Central memory CD8-positive, alpha-beta T cell (primary cell): Measurements from ENCODE around the gene VPS8.

Source experiments
- ATAC-seq: fragments of 150-1000 bp; cut with Tn5 transposase; replicated peaks from 2 replicates; pipeline ENCODE4 v1.10.0; 2022; ENCODE audit warnings: mild to moderate bottlenecking, moderate FRiP score, moderate number of reproducible peaks; ENCODE audit not compliant: poor library complexity, severe bottlenecking; ENCODE audit errors: extremely low read depth
- DNase-seq, 2 donors: peaks; one replicate each; pipeline ENCODE4 v3.0.0; 2021; ENCODE audit warnings: low spot score in 2 of 2
- H3K27ac Mint-ChIP-seq: one replicate; pipeline ENCODE4 v1.8.0; 2022; ENCODE audit warnings: low read depth, mild to moderate bottlenecking, moderate library complexity, mixed read lengths
- H3K27me3 Mint-ChIP-seq: one replicate; pipeline ENCODE4 v1.8.0; 2022; ENCODE audit warnings: mixed read lengths
- H3K36me3 Mint-ChIP-seq: one replicate; pipeline ENCODE4 v1.8.0; 2022; ENCODE audit warnings: mild to moderate bottlenecking, moderate library complexity, mixed read lengths; ENCODE audit not compliant: insufficient read depth
- H3K4me1 Mint-ChIP-seq: one replicate; pipeline ENCODE4 v1.8.0; 2022; ENCODE audit warnings: mixed read lengths
- H3K4me3 Mint-ChIP-seq: one replicate; pipeline ENCODE4 v1.8.0; 2022; ENCODE audit warnings: mild to moderate bottlenecking, moderate library complexity, mixed read lengths
- H3K9me3 Mint-ChIP-seq: one replicate; pipeline ENCODE4 v1.8.0; 2022; ENCODE audit warnings: mixed read lengths

VPS8 gene

GRCh38 chr3:185049710-185050109 lies 237.7 kb downstream of the VPS8 start:
- no peak overlapping the region for H3K27ac Mint-ChIP-seq
- peaks cover 37% of the 10 kb centered on the region for H3K36me3 Mint-ChIP-seq
- H3K27me3 Mint-ChIP-seq, result no peaks in the 10 kb centered on the region
- H3K9me3 Mint-ChIP-seq, result no peaks in the 10 kb centered on the region
- DNase-seq (no peak), ATAC-seq (no peak)
- no peaks in the 10 kb centered on the region for H3K4me1 Mint-ChIP-seq
- H3K4me3 Mint-ChIP-seq, result no peak overlapping the region

GRCh38 chr3:185051801-185052200 lies 239.8 kb downstream of the VPS8 start:
- Mint-ChIP-seq H3K27ac (no peak overlapping the region), H3K9me3 (peaks cover 13% of the 10 kb centered on the region), H3K27me3 (no peaks in the 10 kb centered on the region), H3K4me3 (no peak overlapping the region), H3K4me1 (no peaks in the 10 kb centered on the region), H3K36me3 (peaks cover 37% of the 10 kb centered on the region)
- ATAC-seq, result no peak
- no peak for DNase-seq

GRCh38 chr3:185052631-185053030 lies 240.7 kb downstream of the VPS8 start:
- H3K36me3 Mint-ChIP-seq, result peaks cover 37% of the 10 kb centered on the region
- H3K4me3 Mint-ChIP-seq, result no peak overlapping the region
- ATAC-seq, result no peak
- no peaks in the 10 kb centered on the region for H3K4me1 Mint-ChIP-seq
- DNase-seq, result no peak
- peaks cover 18% of the 10 kb centered on the region for H3K9me3 Mint-ChIP-seq
- no peaks in the 10 kb centered on the region for H3K27me3 Mint-ChIP-seq
- no peak overlapping the region for H3K27ac Mint-ChIP-seq

GRCh38 chr3:185056908-185057307 lies 244.9 kb downstream of the VPS8 start:
- H3K9me3 Mint-ChIP-seq, result peaks cover 37% of the 10 kb centered on the region
- ATAC-seq (no peak), DNase-seq (no peak)
- H3K4me1 Mint-ChIP-seq, result no peaks in the 10 kb centered on the region
- H3K27ac Mint-ChIP-seq, result no peak overlapping the region
- no peaks in the 10 kb centered on the region for H3K27me3 Mint-ChIP-seq
- no peak overlapping the region for H3K4me3 Mint-ChIP-seq
- peaks cover 21% of the 10 kb centered on the region for H3K36me3 Mint-ChIP-seq

- H3K4me3 Mint-ChIP-seq, result no peak overlapping the region
- H3K9me3 Mint-ChIP-seq, result peaks cover 37% of the 10 kb centered on the region
- ATAC-seq (no peak), DNase-seq (no peak)
- no peak overlapping the region for H3K27ac Mint-ChIP-seq
- H3K27me3 Mint-ChIP-seq, result no peaks in the 10 kb centered on the region
- no peaks in the 10 kb centered on the region for H3K4me1 Mint-ChIP-seq
- peaks cover 12% of the 10 kb centered on the region for H3K36me3 Mint-ChIP-seq
These were observed 245.9 kb downstream of the VPS8 start for GRCh38 chr3:185057829-185058228.

- Mint-ChIP-seq H3K36me3 (peaks cover 5% of the 10 kb centered on the region), H3K27me3 (peaks cover 8% of the 10 kb centered on the region), H3K4me3 (no peak overlapping the region), H3K4me1 (no peaks in the 10 kb centered on the region), H3K27ac (no peak overlapping the region), H3K9me3 (peaks cover 37% of the 10 kb centered on the region)
- ATAC-seq (no peak), DNase-seq (no peak)
These were observed 246.8 kb downstream of the VPS8 start for GRCh38 chr3:185058796-185059195.

GRCh38 chr3:185059766-185060165 lies 247.8 kb downstream of the VPS8 start:
- Mint-ChIP-seq H3K27ac (no peak overlapping the region), H3K27me3 (peaks cover 10% of the 10 kb centered on the region), H3K4me1 (no peaks in the 10 kb centered on the region), H3K4me3 (no peak overlapping the region), H3K9me3 (peaks cover 37% of the 10 kb centered on the region), H3K36me3 (peaks cover 3% of the 10 kb centered on the region)
- DNase-seq, result no peak
- ATAC-seq, result no peak

GRCh38 chr3:185060655-185061054 lies 248.7 kb downstream of the VPS8 start:
- peaks cover 10% of the 10 kb centered on the region for H3K27me3 Mint-ChIP-seq
- H3K27ac Mint-ChIP-seq, result no peak overlapping the region
- H3K36me3 Mint-ChIP-seq, result peaks cover 3% of the 10 kb centered on the region
- no peak overlapping the region for H3K4me3 Mint-ChIP-seq
- ATAC-seq (no peak), DNase-seq (no peak)
- no peaks in the 10 kb centered on the region for H3K4me1 Mint-ChIP-seq
- peaks cover 30% of the 10 kb centered on the region for H3K9me3 Mint-ChIP-seq

GRCh38 chr3:185062191-185062590 lies 250.2 kb downstream of the VPS8 start:
- no peak for ATAC-seq
- no peaks in the 10 kb centered on the region for H3K4me1 Mint-ChIP-seq
- no peak overlapping the region for H3K4me3 Mint-ChIP-seq
- no peak for DNase-seq
- H3K9me3 Mint-ChIP-seq, result peaks cover 21% of the 10 kb centered on the region
- peaks cover 16% of the 10 kb centered on the region for H3K27me3 Mint-ChIP-seq
- peaks cover 3% of the 10 kb centered on the region for H3K36me3 Mint-ChIP-seq
- H3K27ac Mint-ChIP-seq, result no peak overlapping the region

- DNase-seq (no peak), ATAC-seq (no peak)
- Mint-ChIP-seq H3K27me3 (peaks cover 16% of the 10 kb centered on the region), H3K4me1 (no peaks in the 10 kb centered on the region), H3K36me3 (peaks cover 3% of the 10 kb centered on the region), H3K9me3 (peaks cover 14% of the 10 kb centered on the region), H3K27ac (no peak overlapping the region), H3K4me3 (no peak overlapping the region)
These were observed 251.5 kb downstream of the VPS8 start for GRCh38 chr3:185063431-185063830.

- Mint-ChIP-seq H3K36me3 (no peaks in the 10 kb centered on the region), H3K4me3 (no peak overlapping the region), H3K27me3 (peaks cover 16% of the 10 kb centered on the region), H3K4me1 (no peaks in the 10 kb centered on the region), H3K9me3 (peaks cover 4% of the 10 kb centered on the region), H3K27ac (no peak overlapping the region)
- ATAC-seq, result no peak
- DNase-seq, result no peak
These were observed 253.1 kb downstream of the VPS8 start for GRCh38 chr3:185065059-185065458.

- no peak overlapping the region for H3K27ac Mint-ChIP-seq
- no peaks in the 10 kb centered on the region for H3K4me1 Mint-ChIP-seq
- no peaks in the 10 kb centered on the region for H3K36me3 Mint-ChIP-seq
- peaks cover 16% of the 10 kb centered on the region for H3K27me3 Mint-ChIP-seq
- DNase-seq (no peak), ATAC-seq (no peak)
- H3K4me3 Mint-ChIP-seq, result no peak overlapping the region
- no peaks in the 10 kb centered on the region for H3K9me3 Mint-ChIP-seq
These were observed 254.3 kb downstream of the VPS8 start for GRCh38 chr3:185066251-185066650.

- Mint-ChIP-seq H3K4me3 (no peak overlapping the region), H3K9me3 (no peaks in the 10 kb centered on the region), H3K36me3 (peaks cover 2% of the 10 kb centered on the region), H3K4me1 (no peaks in the 10 kb centered on the region), H3K27ac (no peak overlapping the region), H3K27me3 (peaks cover 16% of the 10 kb centered on the region)
- no peak for DNase-seq
- ATAC-seq, result no peak
These were observed 255.2 kb downstream of the VPS8 start for GRCh38 chr3:185067173-185067572.
